GM19239 (cell line): ENCODE data around the gene CACHD1.

Experiments
- DNase-seq: peaks from one replicate; pipeline ENCODE4 v3.0.0; 2011; ENCODE audit warnings: low spot score; ENCODE audit not compliant: insufficient read length
- FAIRE-seq: peaks from 2 replicates; lab custom pipeline; 2011; peaks lifted over from hg19 to GRCh38; lab: Jason Lieb, UNC

The CACHD1 gene

GRCh38 chr1:64624808-64625207 lies 154.9 kb downstream of the CACHD1 start:
- no peak for FAIRE-seq

GRCh38 chr1:64630611-64631010 lies 160.7 kb downstream of the CACHD1 start:
- DNase-seq (no peak), FAIRE-seq (no peak)

More at GRCh38 chr1:64624808-64625207, 154.9 kb downstream of the CACHD1 start:
- DNase-seq = no peak

GRCh38 chr1:64631346-64632034 lies 161.6 kb downstream of the CACHD1 start:
- no peak for DNase-seq
- FAIRE-seq = no peak

GRCh38 chr1:64632936-64633335 lies 163.0 kb downstream of the CACHD1 start:
- no peak for FAIRE-seq

GRCh38 chr1:64645735-64646134 lies 175.8 kb downstream of the CACHD1 start:
- FAIRE-seq (peak; percentile 49), DNase-seq (no peak)

More at GRCh38 chr1:64632936-64633335, 163.0 kb downstream of the CACHD1 start:
- DNase-seq = no peak

GRCh38 chr1:64650411-64650810 lies 180.5 kb downstream of the CACHD1 start:
- no peak for FAIRE-seq
- DNase-seq = no peak

GRCh38 chr1:64651841-64652240 lies 181.9 kb downstream of the CACHD1 start:
- no peak for FAIRE-seq
- DNase-seq = no peak

- no peak for DNase-seq
These were observed 183.5 kb downstream of the CACHD1 start for GRCh38 chr1:64653466-64653865.

GRCh38 chr1:64654519-64655341 lies 184.8 kb downstream of the CACHD1 start:
- DNase-seq (no peak), FAIRE-seq (no peak)

More at GRCh38 chr1:64653466-64653865, 183.5 kb downstream of the CACHD1 start:
- no peak for FAIRE-seq

GRCh38 chr1:64655861-64656260 lies 185.9 kb downstream of the CACHD1 start:
- FAIRE-seq (no peak), DNase-seq (no peak)

- FAIRE-seq (no peak), DNase-seq (no peak)
These were observed 189.7 kb downstream of the CACHD1 start for GRCh38 chr1:64659478-64660138.

GRCh38 chr1:64663668-64664067 lies 193.7 kb downstream of the CACHD1 start:
- DNase-seq (no peak), FAIRE-seq (no peak)

GRCh38 chr1:64664299-64664698 lies 194.4 kb downstream of the CACHD1 start:
- DNase-seq (no peak), FAIRE-seq (no peak)

GRCh38 chr1:64669098-64669675 lies 199.3 kb downstream of the CACHD1 start:
- no peak for FAIRE-seq
- DNase-seq = no peak

GRCh38 chr1:64675718-64676345 lies 205.9 kb downstream of the CACHD1 start:
- FAIRE-seq (no peak), DNase-seq (no peak)

GRCh38 chr1:64676386-64676785 lies 206.5 kb downstream of the CACHD1 start:
- no peak for DNase-seq

GRCh38 chr1:64677532-64677931 lies 207.6 kb downstream of the CACHD1 start:
- FAIRE-seq (no peak), DNase-seq (no peak)

More at GRCh38 chr1:64676386-64676785, 206.5 kb downstream of the CACHD1 start:
- no peak for FAIRE-seq

- FAIRE-seq (no peak), DNase-seq (no peak)
These were observed 208.4 kb downstream of the CACHD1 start for GRCh38 chr1:64678366-64678765.

GRCh38 chr1:64679177-64679576 lies 209.2 kb downstream of the CACHD1 start:
- FAIRE-seq (no peak), DNase-seq (no peak)

- DNase-seq = no peak
- no peak for FAIRE-seq
These were observed 210.7 kb downstream of the CACHD1 start for GRCh38 chr1:64680599-64680998.
